Endodermal cell (in vitro differentiated cells): ENCODE measurements around the gene CLOCK. TPM values are rescaled to one million over a fixed set of nuclear protein-coding genes. Genes with fewer than 3 reads are reported as not detected.

Experiments
- DNase-seq: peaks from one replicate; pipeline ENCODE4 v3.0.0-alpha.2; 2017
- H3K27ac ChIP-seq: 2 replicates; pipeline ENCODE4 v1.5.1; 2013; ENCODE audit warnings: mild to moderate bottlenecking, low read depth, low read length, moderate library complexity
- H3K27me3 ChIP-seq: 2 replicates; pipeline ENCODE4 v1.6.1; 2013; ENCODE audit warnings: mild to moderate bottlenecking, low read length, moderate library complexity; ENCODE audit not compliant: insufficient read depth, control insufficient read depth, poor library complexity, severe bottlenecking
- H3K36me3 ChIP-seq: 2 replicates; pipeline ENCODE4 v1.7.0; 2013; ENCODE audit warnings: mild to moderate bottlenecking, low read length, moderate library complexity; ENCODE audit not compliant: control insufficient read depth, insufficient read depth
- H3K4me1 ChIP-seq: one replicate; pipeline ENCODE4 v1.7.0; 2013; ENCODE audit warnings: low read length; ENCODE audit not compliant: control insufficient read depth, insufficient read depth
- H3K4me3 ChIP-seq: 2 replicates; pipeline ENCODE4 v1.5.1; 2013; ENCODE audit warnings: mild to moderate bottlenecking, low read length, moderate library complexity
- H3K9ac ChIP-seq: 2 replicates; pipeline ENCODE4 v1.6.1; 2013; ENCODE audit warnings: mild to moderate bottlenecking, low read length, moderate library complexity; ENCODE audit not compliant: poor library complexity, severe bottlenecking; ENCODE audit errors: extremely low read depth
- H3K9me3 ChIP-seq: 2 replicates; pipeline ENCODE4 v1.6.1; 2013; ENCODE audit warnings: mild to moderate bottlenecking, low read length, moderate library complexity; ENCODE audit not compliant: control insufficient read depth
- H3K27ac Mint-ChIP-seq: 2 replicates; pipeline ENCODE4 v1.8.0; 2020; ENCODE audit warnings: mixed read lengths
- H3K27me3 Mint-ChIP-seq: 2 replicates; pipeline ENCODE4 v1.8.0; 2021; ENCODE audit warnings: mild to moderate bottlenecking, mixed read lengths; ENCODE audit not compliant: insufficient read depth
- H3K36me3 Mint-ChIP-seq: 2 replicates; pipeline ENCODE4 v1.8.0; 2020; ENCODE audit warnings: low read depth, mixed read lengths
- H3K4me1 Mint-ChIP-seq: 2 replicates; pipeline ENCODE4 v1.8.0; 2020; ENCODE audit warnings: mixed read lengths
- H3K4me3 Mint-ChIP-seq: 2 replicates; pipeline ENCODE4 v1.8.0; 2020; ENCODE audit warnings: mild to moderate bottlenecking, moderate library complexity, mixed read lengths
- H3K9me3 Mint-ChIP-seq: 2 replicates; pipeline ENCODE4 v1.8.0; 2020; ENCODE audit warnings: mild to moderate bottlenecking, mixed read lengths
- CTCF ChIP-seq: fragments of 200-600 bp; sonication (generic); conservative IDR thresholded peaks from 2 replicates; pipeline ENCODE4 v1.5.0; 2021; ENCODE audit warnings: antibody characterized with exemption, mild to moderate bottlenecking
- WGBS, 2 experiments: methylation state at CpG; one replicate each; pipeline versions ENCODE4 v1.1.5 to v1.1.7; 2013; ENCODE audit warnings: missing lambda C conversion rate in 2 of 2, mixed read lengths in 1 of 2; ENCODE audit not compliant: insufficient coverage in 1 of 2, insufficient read length in 1 of 2; 5-methylcytosine and 5-hydroxymethylcytosine counted together
- total RNA-seq, 2 donors: library from RNA; stranded (reverse); fragmentation: NEBNext Ultra II Directional in 1 of 2; extraction: Animal tissue kit (Norgen Biotek cat#: 25700) in 1 of 2; gene quantifications; 2 replicates in 1 of 2; 3 replicates in 1 of 2; pipeline ENCODE4 v1.2.1, GENCODE V29; 2021

The CLOCK gene
- total RNA-seq, 2 donors from 2014 or later: 22.9 to 25.1 TPM

GRCh38 chr4:55395218-55395528 is 151.5 kb downstream of the CLOCK start:
- Mint-ChIP-seq H3K27me3 (no peaks in the 10 kb centered on the region), H3K27ac (peak overlapping the region; percentile 96), H3K4me3 (peak overlapping the region; percentile 87), H3K36me3 (peaks cover 4% of the 10 kb centered on the region), H3K4me1 (peaks cover 25% of the 10 kb centered on the region), H3K9me3 (no peaks in the 10 kb centered on the region)
- H3K9me3 ChIP-seq: no peaks in the 10 kb centered on the region
- H3K27ac ChIP-seq: peak overlapping the region; percentile 38
- peaks cover 8% of the 10 kb centered on the region for H3K36me3 ChIP-seq
- no peaks in the 10 kb centered on the region for H3K4me1 ChIP-seq
- peak overlapping the region; percentile 95 for H3K4me3 ChIP-seq
- peak; percentile 31 for TF ChIP-seq CTCF
- WGBS, 2 experiments: 4 to 10% methylated on average over 3 to 4 of the region's 4 CpGs
- H3K9ac ChIP-seq: no peak overlapping the region
- no peak for DNase-seq
- H3K27me3 ChIP-seq: no peaks in the 10 kb centered on the region

- Histone ChIP-seq H3K4me3 (no peak overlapping the region), H3K27me3 (no peaks in the 10 kb centered on the region), H3K27ac (no peak overlapping the region), H3K9ac (no peak overlapping the region), H3K9me3 (no peaks in the 10 kb centered on the region), H3K4me1 (no peaks in the 10 kb centered on the region), H3K36me3 (peaks cover 8% of the 10 kb centered on the region)
- 88 to 92% methylated on average over 4 of the region's 4 CpGs for WGBS, 2 experiments
- Mint-ChIP-seq H3K36me3 (no peaks in the 10 kb centered on the region), H3K27ac (no peak overlapping the region), H3K4me3 (no peak overlapping the region), H3K9me3 (no peaks in the 10 kb centered on the region), H3K4me1 (peaks cover 18% of the 10 kb centered on the region), H3K27me3 (no peaks in the 10 kb centered on the region)
- no peak for TF ChIP-seq CTCF
- no peak for DNase-seq
Observed at GRCh38 chr4:55393461-55394320, 153.0 kb downstream of the CLOCK start.

GRCh38 chr4:55386840-55387239 is 159.9 kb downstream of the CLOCK start:
- H3K4me3 Mint-ChIP-seq: no peak overlapping the region
- H3K36me3 Mint-ChIP-seq: no peaks in the 10 kb centered on the region
- no peaks in the 10 kb centered on the region for H3K9me3 ChIP-seq
- no peak for DNase-seq
- TF ChIP-seq CTCF: no peak
- WGBS, 2 experiments: 98 to 100% methylated on average over 1 to 2 of the region's 2 CpGs
- H3K27ac ChIP-seq: no peak overlapping the region
- no peaks in the 10 kb centered on the region for H3K27me3 ChIP-seq
- no peaks in the 10 kb centered on the region for H3K36me3 ChIP-seq
- no peaks in the 10 kb centered on the region for H3K9me3 Mint-ChIP-seq
- H3K27ac Mint-ChIP-seq: no peak overlapping the region
- peaks cover 9% of the 10 kb centered on the region for H3K4me1 ChIP-seq
- H3K4me3 ChIP-seq: no peak overlapping the region
- H3K4me1 Mint-ChIP-seq: peaks cover 10% of the 10 kb centered on the region
- H3K9ac ChIP-seq: no peak overlapping the region
- H3K27me3 Mint-ChIP-seq: no peaks in the 10 kb centered on the region
